Stimulated activated CD8-positive, alpha-beta memory T cell treated with anti-CD3 and anti-CD28 coated beads, Interleukin-12 subunit alpha, Interleukin-12 subunit beta, amount 100 ng/mL, for 24 hours (primary cell): ENCODE results near the gene P2RY6.
"Not testable (repeated sequence)": the region's sequence is repeated elsewhere in the genome, so short reads cannot be mapped to it uniquely, and the experiment has no call there.

Source experiments
- DNase-seq: peaks from one replicate; pipeline ENCODE4 v3.0.0-alpha.2; 2020; ENCODE audit errors: extremely low read depth

P2RY6 gene

DNA sequence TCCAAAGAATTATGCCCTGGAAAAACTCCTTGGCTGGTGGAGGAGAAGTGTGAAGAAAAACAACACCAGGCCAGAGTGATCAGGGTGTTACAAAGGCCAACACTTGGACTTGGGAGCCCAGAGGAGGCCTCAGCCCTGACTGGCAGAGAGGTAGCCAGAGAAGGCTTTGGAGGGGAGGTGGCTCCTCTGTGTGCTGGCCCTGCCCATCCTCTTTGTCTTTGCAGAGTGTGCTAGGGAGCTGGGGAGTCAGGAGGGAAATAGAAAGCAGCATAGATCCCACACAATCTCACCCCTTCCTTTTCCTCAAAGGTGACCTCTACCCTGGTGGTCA is 12.0 kb upstream of the P2RY6 start:
- DNase-seq: no peak

DNA sequence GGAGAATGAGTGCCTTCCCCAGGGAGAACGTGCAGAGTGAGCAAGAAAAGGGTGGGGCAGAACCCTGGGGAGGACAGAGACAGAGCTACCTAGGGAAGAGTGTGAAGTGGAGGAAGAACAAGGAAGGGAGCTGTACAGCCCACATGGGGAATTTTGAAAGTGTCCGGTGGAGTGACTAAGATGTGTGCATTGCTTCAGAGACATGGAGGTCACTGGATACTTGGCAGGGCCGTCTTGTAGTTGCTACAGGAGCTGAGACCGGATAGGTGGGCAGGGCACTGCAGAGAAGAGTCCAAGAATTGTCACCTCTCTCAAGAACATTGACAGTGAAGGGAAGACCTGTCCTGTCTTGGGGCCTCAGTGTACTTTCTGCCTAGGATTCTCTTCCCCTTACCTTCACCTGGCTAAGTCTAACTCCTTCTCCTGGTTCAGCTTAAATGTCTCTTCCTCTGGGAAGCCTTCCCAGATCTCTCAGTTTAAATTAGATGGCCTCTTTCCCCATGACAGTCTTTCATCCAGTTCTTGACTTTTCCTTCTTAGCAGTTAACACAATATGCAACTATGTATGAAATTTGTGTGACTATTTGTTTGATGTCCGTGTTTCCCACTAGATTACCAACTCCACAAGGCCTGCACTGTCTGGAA is 9.2 kb upstream of the P2RY6 start:
- DNase-seq: no peak

DNA sequence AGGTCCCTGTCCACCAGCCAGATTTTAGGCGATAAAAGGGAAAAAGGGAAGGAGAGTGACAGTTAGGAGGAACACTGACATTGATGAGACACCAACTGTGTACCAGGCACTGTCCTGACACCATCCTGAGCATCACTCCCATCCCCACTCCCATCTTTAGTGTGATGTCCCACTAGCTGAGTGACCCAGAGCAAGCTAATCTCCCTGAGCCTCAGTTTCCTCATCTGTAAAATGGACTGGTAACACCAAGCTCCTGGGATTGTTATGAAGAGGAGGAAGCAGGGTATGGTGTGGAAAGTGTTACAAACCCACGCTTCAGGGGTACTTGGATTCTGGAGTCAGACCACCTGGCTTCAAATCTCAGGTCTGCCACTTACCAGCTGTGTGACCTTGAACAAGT is 8.5 kb upstream of the P2RY6 start:
- no peak for DNase-seq

DNA sequence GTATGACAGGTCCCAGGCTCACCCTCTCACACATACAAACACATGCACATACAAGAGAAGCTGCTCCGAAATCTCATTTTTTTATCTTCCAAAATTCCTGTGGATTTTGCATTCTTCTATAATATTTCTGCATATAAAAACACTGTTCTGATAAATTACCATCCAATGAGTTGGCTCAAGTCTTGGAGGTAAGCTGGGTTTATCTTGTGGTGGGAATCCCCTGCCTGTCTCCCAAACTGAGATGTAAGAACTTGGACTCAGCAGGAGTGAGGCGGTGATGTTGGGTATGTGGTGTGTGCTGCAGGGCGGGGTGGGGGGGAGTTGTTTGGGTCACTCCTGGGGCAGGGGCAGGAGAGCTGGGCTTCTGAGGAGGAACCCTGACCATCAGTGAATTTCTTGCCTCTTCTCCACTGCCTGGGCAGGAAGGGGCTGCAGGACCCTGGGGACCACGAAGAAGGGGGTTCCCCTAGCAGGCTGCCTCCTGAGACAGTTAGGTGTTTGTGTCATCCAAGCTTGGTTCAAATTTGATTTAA is 6.8 kb upstream of the P2RY6 start:
- DNase-seq: no peak

DNA sequence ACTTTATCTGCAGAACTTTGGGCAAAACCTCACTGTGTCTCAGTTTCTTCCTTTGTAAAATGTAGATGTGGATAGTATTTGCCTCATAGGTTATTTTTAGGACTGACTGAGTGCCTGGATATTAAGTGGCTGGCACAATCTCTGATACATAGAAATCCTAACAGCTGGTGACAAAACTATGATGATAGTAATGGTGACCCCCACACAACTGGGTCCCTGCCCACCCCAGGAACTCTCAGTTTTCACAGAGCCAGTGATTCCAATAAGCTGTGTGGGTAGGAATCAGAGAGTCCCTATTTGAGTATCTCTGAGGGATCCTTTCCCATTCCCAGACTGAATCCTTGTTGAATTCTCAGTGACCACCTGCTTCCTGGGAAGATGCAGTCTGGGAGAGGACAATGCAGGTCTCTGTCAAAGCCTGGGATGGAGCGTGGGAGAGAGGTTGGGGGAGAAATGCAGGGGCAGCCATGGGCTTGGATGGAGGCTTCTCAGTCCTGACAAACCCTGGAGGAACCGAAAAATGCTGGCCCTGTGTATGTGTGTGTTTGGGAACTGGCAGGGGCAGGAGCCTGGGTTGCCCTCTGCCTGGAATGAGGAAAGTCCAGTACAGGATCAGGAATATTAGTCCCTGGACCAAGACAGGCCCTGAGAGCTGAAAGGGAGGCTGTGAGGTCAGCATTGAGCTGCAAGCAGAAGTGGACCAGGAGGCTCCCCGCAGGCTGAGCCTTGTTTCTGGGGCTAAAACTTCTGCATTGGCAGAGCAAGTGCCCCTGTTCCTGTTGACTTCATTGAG is 6.1 kb upstream of the P2RY6 start:
- no peak for DNase-seq

DNA sequence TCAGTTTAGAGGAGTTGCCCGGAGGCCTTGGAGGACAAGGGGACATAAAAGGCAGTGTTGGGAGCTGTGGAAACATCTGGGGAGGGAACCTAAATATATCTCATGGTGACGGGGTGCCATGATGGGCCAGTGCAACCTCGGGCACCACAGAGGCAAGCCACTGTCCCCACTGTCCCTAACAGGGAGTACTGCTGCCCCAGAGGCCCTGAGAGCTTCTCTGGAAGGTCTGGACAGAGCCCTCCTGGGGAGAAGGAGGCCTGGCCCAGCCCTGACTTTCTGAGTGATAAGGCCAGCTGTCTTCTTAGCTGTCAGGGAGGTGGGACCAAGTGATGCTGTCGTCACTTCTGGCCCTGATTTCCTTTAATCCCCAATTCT is 5.5 kb upstream of the P2RY6 start:
- DNase-seq: no peak

DNA sequence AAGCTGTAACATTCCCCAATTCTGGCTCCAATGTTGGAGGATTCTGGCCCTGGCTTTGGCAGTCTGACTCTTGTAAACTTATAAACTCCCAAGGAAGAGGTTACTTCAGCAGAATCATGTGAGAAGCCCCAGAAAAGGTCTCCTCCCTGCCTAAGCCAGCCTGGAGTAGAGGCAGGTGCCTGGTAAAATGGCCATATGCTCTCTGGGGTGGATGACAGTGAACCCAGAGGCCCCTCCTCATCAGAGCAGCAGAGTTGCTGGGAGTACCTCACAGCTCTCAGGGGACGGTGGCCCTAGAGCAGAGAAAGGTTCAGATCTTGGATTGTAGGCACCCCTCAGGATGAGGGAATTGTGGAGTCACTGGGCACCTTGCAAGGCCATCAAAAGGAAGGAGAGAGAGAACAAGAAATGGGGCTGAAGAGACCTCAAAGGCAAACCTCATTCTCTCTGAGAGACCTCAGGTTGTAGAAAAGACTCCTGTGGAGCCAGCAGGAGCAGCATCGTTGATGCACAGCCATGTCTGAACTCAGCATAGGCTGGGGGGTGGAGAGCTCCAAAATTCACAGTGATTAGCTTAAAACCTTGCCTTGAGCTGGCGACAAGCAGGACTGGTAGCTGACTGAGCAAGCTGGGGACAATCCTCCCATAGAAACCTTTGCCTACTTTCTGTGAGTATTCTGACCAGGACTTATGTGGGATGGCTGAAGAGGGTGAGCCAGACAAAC is 4.9 kb upstream of the P2RY6 start:
- no peak for DNase-seq

DNA sequence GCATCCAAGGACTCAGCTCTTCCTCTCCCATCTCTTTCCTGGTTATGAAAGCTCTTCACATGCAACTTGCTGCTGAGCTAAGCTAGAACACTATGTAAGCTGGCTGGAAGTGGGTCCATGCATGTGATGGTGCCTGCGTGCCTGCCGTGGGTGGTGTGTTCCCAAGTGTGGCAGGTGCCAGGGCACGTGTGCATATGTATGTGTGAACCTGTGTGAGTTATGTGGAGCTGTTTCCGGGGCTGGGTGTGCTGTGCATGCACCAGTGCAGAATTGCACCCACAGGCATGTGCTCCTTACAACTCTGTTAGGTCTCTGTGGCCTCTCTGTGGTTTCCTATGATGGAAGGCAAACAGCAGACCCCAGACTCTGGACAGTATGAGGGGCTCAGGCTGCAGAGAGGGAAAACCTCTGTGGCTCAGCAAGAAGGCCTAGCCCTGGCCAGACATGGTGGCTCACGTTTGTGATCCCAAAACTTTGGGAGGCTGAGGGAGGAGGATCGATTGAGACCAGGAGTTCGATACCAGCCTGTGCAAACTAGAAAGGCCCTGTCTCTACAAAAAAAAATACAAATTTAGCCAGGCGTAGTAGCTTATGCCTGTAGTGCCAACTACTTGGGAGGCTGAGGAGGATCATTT is 4.1 kb upstream of the P2RY6 start:
- DNase-seq: no peak

DNA sequence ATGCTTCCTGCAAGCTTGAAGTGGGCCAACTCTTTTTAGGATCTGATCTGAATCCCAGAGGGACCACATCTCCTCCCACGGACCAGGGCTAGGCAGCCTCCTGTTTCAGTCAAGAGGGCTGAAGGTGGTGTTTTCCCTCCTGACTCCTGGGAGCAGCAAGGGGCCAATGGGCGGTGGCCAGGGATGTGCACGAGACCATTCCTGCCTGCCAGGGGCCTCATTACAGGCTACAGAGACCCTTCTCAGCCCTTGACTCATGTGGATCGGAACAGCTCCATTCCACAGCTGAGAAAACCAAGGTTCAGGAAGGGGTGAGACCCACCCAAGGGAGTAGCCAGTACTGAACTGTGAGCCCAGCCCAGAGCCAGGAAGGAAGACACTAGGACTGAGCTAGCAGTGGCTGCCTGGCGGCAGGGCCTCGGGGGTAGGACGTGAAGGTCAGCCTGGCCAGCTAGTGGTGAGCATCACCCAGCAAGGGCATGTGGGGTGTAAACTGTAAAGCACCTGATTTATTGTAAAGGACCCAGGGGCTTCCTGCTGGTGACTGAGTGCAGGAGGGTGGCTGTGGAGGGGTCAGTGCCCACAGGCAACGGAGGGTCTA is 3.4 kb upstream of the P2RY6 start:
- no peak for DNase-seq

DNA sequence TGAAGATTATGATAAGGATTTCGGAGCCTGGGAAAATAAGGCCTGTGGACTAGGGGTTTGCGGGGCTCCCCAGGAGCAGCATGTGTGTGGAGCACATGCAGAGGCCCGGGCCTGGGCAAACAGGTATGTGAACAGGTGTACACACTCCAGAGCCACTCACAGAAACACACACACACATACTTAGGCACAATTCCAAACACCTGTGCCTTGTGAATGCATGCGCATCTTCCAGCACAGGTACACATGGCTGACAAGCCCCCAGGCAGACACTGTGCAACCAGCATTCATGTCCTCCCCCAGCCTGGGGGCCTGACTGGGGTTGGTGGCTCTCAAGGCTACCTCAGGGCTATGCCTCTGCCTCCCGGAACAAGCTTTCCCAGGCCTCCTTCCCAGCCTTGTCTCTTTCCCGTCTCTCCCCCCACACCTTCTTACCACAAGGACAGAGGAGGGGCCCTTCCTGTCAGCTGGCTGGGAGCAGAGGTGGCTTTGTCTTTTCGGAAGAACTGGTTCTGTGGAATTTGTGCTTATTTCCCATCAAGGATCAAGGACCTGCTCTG is 2.6 kb upstream of the P2RY6 start:
- no peak for DNase-seq

DNA sequence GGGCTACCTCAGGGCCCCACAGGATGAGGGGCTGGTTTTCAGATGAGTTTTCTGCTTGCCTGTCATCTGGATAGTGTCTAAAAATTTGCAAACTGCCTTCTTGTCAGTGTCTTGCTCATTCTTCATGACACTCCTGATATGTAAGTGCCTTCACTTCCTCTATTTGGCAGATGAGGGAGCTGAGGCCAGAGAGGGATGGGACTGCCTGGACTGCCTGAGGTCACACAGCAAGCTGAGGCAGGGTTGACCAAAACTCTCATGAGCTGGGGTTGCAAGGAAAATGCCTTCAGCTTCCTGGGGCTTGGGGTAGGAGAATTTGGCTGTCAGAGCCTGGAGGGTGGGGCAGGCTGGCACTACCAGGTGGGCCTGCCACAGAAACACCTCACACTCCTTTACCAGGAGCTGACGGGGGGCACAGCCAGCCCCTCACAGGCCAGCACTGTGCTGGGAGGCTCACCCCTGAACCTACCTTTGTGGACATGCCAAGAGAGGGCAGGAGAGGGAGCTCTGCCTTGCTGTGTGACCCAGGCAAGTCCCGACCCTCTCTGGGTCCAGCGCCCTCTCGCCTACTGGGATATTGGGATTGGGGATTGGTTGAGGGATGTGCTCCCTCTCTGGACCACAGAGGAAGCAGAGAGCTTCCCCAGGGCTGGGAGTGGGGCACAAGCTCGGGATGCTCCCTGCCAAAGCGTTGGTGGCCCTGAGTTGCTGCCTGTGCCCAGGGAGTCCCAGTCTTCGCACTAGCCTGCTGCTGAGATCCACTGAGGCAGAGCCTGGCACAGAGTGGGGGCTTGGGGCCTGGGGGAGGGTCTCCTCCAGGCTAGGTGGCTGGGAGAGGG is 1.9 kb upstream of the P2RY6 start:
- DNase-seq: no peak

DNA sequence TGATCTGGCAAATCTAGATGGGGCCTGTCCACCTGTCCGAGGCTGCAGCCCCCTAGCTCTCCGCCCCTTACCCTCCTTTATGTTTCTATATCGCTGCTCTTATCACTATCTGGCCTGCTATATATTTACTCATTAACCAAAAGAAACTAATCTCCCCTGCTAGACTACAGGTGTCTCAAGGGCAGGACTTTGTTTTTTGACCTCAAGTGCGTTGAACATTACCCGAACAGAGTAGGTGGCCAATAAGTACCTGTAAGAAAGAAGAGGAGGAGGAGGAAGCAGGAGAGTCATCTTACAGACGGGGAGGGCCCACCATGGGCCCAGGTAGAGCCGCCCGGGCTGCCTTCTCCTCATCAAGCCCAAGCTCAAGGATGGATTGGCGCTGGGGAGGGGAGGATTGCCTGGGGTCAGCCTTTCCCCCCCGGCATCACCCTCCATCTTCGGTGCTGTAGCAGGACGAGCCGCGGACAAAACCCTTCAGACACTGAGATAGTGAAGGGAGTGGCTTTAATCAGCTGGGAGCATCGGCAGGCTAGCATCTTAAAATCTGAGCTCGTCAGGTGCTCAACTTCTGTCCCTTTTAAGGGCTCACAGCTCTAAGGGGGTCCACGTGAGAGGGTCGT is 1.2 kb upstream of the P2RY6 start:
- no peak for DNase-seq

DNA sequence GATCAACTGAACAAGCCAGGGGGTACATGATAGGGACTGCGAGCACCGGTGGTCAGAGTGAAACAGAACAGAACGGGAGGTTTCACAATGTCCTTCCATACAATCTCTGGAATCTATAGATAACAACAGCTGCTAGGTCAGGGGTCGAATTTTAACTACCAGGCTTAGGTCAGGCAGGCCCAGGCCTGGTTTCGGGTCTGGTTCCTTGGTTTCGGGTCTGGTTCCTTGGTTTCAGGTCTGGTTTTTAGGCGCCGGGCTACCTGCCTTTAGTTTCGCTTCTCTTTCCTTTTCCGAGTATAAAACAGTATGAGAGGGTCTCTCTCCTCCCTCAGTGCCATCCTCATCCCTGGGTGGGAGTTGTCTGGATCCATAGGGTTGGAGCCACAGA is 666 bp upstream of the P2RY6 start:
- not testable (repeated sequence) for DNase-seq

DNA sequence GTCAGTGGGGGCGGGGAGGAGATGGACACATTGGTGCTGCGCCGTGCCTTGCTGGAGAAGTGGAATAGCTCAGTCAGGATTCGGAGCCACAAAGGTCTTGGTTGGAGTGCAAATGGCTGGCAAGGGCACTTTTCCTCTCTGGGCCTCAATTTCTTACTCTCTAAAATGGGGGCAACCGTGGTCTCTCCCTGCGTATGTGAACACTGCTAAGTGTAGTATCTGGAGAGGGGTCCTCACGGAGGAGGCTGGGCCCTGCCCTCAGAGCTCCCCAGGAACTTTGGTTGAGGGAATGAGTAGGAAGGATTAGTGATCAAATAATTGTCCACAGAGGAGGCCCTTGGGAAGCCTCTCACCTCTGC is 521 bp downstream of the P2RY6 start:
- no peak for DNase-seq

DNA sequence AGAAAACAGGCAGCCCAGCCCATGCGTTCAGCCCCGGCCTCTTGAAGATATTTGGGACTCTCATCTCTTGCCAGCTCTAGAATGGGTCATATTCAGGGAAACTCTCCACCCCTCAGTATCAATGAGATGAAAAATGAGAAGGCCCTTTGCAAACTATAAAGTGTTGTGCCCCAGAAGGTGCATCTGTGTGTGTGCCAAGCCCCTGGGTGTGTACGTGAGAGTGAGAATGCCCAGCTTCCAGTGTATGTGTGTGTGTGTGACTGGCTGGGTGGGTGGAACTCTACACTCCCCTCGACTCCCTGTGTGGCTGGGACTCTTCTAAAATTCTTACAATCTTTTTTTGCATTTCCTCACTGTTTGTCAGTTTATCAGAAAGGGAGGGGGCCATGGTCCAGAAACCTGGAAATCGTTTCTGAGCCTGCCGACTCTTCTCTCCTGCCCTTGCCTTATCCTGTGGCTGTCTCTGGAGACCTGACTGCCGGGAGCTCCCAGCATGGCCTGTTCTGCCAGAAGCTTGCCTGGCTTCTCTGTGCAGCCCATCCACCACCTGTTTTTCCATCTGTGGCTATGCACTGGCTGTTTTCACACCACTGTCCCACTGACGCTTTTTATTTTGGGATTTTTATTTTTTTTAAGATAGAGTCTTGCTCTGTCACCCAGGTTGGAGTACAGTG is 1.2 kb downstream of the P2RY6 start:
- DNase-seq: no peak

DNA sequence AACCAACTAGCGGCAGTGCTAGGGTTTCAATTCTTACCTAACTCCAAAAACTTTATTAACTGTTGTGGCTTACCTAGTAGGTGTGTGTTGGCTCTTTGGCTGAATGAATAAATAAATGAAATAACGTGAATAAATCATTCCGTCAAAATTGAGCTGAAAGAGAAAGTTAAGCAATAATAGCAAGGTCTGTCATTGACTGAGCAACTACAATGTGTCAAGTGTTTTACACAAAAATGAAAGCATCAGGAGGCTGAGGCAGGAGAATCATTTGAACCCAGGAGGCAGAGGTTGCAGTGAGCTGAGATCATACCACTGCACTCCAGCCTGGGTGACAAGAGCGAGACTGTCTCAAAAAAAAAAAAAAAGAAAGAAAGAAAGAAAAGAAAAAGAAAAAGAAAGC is 2.1 kb downstream of the P2RY6 start:
- not testable (repeated sequence) for DNase-seq

DNA sequence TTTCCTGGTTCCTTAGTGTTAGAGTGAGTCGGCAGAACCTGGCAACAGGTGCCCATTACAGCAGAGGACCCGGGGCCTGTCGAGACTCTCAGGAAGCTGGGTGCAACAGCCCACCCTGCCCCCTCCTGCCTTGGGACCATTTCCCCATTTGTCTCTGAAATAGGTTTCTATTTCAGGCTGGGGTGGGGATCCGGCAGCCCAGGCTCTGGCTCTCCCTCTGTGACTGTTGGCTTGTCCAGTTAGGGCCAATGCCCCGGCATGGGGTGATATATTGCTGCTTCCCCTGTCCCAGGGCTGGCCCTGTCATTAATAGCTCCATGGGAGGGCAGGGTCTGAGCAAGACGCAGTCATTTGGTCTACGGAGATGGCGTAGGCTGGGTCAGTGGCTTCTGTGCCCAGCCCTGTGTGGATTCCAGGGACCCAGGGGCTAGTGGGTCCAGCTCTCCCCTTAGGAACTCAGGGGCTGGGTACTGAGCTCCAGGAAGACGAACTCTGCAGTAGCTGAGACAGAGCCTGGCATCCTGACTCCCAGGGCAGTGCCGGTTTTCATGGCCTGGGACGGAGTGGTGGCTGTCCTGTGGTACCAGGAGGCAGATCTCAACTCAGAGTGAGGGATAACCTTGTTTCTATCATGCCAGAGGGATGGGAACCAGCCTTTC is 2.7 kb downstream of the P2RY6 start:
- DNase-seq: no peak

DNA sequence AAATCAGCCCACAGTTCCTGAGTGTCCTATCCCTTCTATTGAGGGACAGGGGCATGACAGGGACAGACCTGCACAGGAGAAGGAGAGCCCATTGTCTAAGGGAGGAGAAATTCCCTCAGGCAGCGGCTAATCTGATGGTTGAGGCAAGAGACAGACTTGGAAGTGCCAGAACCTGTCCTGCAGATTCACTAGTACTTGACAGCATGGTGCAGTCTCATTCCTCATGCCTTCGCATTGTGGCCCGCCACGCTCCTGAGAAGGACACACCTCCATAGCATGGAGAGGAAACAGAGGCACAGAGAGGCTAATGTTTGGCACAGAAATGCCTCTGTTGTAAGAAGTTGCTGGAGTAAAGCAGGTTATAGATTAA is 3.2 kb downstream of the P2RY6 start:
- DNase-seq: no peak

DNA sequence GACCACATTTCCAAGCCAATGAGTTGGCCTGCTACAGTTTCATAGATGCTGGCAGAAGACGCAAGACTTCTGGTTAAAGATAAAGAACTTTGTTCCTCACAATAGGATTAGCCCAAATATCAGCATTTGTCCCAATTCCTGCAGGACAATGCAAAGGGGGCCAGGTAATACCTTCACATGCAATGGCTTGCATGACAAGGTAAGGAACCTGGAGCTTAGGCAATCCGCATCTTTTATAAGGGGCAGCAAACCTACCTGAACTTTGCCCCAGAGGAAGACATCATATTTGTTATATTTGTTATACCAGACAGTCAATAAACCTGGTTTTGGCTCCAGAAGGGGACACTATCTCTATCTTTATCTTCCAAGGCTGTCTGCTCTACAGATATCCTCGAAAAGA is 5.3 kb downstream of the P2RY6 start:
- DNase-seq: no peak
